HG03442 (cell line): Measurements from ENCODE around the gene PGRMC2.
"Not testable (repeated sequence)": the region's sequence is repeated elsewhere in the genome, so short reads cannot be mapped to it uniquely, and the experiment has no call there.

Source experiments
- ATAC-seq: cut with Tn5 transposase; IDR thresholded peaks from one replicate; pipeline ENCODE4 v1.9.1; 2021; ENCODE audit warnings: mild to moderate bottlenecking, moderate library complexity; ENCODE audit not compliant: unreplicated experiment

Gene PGRMC2

DNA sequence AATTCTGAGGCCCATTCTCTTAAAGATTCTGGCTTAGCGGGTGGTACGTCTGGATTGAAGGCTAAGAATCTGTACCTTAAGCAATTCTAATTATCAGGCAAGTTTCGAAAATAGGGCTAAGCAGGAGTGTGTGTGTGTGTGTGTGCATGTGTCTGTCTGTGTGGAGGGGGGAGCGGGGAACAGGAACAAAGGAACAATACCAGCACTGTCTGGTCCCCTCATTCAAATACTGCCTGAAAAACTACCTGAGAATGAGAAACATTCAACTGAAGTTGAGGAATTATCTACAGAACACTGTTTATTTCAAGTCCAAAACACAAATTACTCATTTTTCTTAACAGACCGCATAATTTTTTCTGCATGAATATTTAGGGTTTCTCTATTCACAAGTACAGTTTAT lies 18.6 kb downstream of the PGRMC2 start:
- no peak for ATAC-seq

- ATAC-seq = no peak
Observed at GRCh38 chr4:128267745-128268144, 19.9 kb downstream of the PGRMC2 start.

DNA sequence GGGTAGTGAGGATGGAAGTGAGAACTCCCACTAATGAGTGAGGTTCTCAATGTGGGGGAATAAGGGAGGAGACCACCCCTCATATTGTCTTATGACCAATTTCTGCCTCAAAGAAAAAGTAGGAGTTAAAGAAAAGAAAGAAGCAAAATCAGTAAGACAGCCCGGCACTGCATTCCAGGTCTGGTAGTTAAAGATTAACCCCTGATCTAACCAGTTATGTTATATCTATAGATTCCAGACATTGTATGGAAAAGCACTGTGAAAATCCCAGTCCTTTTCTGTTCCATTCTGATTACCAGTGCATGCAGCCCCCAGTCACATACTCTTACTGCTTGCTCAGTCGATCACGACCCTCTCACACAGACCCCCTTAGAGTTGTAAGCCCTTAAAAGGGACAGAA lies 20.4 kb downstream of the PGRMC2 start:
- ATAC-seq = not testable (repeated sequence)

GRCh38 chr4:128265550-128265949 lies 22.1 kb downstream of the PGRMC2 start:
- ATAC-seq = not testable (repeated sequence)

DNA sequence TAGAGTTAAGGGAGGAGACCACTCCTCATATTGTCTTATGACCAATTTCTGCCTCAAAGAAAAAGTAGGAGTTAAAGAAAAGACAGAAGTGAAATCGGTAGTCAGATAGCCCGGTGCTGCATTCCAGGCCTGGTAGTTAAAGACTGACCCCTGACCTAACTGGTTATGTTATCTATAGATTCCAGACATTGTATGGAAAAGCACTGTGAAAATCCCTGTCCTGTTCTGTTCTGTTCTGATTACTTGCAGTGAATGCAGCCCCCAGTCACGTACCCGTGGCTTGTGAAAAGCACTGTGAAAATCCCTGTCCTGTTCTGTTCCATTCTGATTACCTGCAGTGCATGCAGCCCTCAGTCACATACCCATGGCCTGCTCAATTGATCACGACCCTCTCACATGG lies 27.7 kb downstream of the PGRMC2 start:
- ATAC-seq = not testable (repeated sequence)

GRCh38 chr4:128258166-128258565 lies 29.4 kb downstream of the PGRMC2 start:
- not testable (repeated sequence) for ATAC-seq

- no peak for ATAC-seq
Observed at GRCh38 chr4:128256539-128256938, 31.1 kb downstream of the PGRMC2 start.

DNA sequence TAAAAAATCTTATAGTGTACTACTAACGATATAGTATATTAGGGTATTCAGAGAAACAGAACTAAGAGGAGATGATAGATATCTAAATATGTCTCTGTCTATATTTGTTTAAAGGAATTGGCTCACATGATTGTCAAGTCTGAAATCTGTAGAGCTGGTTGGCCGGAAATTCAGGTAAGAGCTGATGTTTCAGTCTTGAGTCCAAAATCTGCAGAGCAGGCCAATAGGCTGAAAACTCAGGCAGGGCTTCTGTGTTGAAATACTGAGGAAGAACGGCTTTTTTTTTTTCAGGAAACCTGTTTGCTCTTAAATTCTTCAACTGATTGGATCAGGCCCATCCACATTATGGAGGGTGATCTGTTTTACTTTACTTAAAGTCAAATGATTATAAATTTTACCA lies 31.7 kb downstream of the PGRMC2 start:
- ATAC-seq = no peak

DNA sequence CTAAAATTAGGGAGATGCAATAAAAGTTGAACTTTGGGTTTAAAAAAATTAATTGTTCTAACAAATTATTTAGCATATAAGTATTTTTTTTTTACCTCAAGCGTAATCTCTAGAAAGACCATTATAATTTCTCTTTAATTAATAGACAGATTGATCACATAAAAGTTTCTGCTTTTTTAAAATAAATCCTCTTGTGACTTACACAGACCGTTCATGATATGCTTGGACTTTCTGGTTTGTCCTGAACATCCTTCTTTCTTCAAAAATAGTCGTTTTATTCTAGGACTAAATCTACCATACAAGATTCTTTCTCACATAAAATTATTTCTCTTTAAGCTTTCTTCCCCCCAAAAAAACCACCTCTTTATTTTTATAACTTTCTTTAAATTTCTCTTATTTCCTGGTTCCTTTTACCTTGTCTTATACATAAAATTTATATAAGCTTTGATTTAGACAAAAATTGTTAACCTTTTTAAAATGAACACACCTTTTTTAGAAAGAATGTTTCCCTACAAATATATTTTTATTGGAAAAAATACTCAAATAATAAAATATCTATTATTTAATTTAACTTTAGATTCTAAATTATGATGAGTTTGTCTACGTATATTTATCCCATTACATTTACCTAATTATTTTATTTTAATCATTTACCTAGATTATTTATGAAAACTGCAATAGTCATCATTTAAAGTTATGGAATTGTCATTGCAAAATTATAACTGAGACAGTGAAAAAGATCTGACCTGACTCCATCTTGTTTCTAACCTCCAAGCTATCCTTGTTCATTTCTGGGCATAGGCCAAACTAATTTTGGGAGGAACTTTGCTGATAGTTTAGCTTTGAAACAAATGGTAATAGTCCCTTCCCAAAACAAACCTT lies 37.6 kb downstream of the PGRMC2 start:
- ATAC-seq = no peak

GRCh38 chr4:128247906-128248305 lies 39.7 kb downstream of the PGRMC2 start:
- ATAC-seq = no peak

GRCh38 chr4:128245391-128245790 lies 42.2 kb downstream of the PGRMC2 start:
- not testable (repeated sequence) for ATAC-seq

GRCh38 chr4:128244379-128244778 lies 43.2 kb downstream of the PGRMC2 start:
- no peak for ATAC-seq

DNA sequence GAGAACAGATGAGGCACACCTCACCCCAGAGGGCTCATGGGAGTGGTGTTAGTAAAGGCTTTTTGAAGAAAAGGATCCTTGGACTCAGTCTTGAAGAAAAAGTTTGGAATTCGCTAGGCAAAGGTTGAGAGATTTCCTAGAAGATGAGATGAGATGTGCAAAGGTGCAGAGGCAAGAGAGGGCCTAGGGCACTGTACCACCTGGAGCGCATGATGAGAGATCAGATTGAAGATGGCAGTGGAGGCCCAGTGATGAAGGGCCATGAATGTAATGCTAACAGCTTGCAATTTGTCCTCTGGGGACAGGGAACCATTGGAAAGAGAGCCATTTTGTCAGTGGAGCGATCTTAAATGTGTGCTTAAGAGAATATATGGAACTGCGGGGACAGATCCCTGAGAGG lies 45.0 kb downstream of the PGRMC2 start:
- no peak for ATAC-seq

DNA sequence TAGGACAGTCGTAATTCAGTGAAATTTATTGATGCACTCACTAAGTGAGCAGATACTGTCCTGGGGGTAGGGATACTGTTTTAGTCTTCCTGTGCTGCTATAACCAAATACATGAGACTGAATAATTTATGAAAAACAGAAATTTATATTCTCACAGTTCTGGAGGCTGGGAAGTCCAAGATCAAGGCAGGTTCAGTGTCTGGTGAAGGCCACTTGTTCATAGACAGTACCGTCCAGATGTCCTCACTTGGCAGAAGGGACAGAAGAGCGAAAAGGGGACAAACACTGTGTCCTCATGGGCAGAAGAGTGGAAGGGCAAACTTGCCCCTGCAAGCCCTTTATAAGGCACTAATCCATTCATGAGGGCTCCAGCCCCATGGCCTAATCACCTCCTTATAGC lies 45.6 kb downstream of the PGRMC2 start:
- ATAC-seq = no peak

GRCh38 chr4:128241425-128241913 lies 46.1 kb downstream of the PGRMC2 start:
- ATAC-seq = no peak

- no peak for ATAC-seq
Observed at GRCh38 chr4:128241019-128241418, 46.6 kb downstream of the PGRMC2 start.

DNA sequence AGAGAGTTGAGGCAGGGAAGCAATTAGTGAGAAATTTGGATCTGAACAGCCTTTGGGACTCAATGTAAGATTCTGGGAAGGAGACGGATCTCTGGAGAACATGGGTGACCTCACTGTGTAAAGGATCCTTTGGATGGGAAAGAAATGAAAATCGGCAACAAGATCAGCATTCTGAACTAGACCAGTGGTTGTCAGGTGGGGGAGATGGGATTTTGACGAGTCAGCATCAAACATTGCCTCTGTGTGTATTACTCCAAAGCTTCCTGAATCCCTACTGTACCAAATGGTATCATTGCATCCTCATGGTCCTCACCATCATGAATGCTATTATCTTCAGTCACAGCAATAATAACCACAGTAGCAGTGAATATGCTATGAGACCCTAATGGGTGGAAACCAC lies 52.8 kb downstream of the PGRMC2 start:
- no peak for ATAC-seq

- ATAC-seq = no peak
Observed at GRCh38 chr4:128232719-128233118, 54.9 kb downstream of the PGRMC2 start.

- no peak for ATAC-seq
Observed at GRCh38 chr4:128228845-128229795, 58.5 kb downstream of the PGRMC2 start.

DNA sequence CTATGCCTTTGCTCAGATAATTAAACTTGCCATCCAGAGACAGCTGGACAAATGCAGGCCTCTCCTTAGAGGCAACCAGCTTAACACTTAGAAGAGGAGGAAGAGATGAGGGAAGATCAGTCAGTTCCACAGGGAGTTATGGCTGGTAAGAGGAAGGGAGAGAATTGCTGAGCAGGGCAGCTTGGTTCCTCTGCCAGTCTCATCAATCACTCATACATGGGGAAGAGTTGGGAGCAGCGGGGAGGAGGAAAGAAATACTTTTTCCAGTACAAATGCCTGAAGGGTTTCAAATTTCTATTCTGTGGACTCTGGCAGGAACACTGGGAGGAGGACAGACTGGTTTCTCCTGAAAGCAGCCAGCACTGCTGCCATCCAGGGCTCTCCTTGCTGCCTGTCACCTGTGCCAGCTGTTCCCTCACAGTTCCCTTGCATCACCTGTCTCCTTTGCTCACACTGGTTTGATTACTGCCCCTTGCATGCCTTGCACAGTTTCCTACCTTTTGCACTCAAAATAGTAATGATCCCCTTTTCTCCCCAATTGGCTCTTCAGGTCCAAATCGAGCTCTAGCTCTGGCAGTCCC lies 59.5 kb downstream of the PGRMC2 start:
- ATAC-seq = no peak

GRCh38 chr4:128225148-128225547 lies 62.5 kb downstream of the PGRMC2 start:
- no peak for ATAC-seq
